ENCODE results near the gene UBE3A.
"Not testable (repeated sequence)": the region's sequence is repeated elsewhere in the genome, so short reads cannot be mapped to it uniquely, and the experiment has no call there.

The UBE3A gene

DNA sequence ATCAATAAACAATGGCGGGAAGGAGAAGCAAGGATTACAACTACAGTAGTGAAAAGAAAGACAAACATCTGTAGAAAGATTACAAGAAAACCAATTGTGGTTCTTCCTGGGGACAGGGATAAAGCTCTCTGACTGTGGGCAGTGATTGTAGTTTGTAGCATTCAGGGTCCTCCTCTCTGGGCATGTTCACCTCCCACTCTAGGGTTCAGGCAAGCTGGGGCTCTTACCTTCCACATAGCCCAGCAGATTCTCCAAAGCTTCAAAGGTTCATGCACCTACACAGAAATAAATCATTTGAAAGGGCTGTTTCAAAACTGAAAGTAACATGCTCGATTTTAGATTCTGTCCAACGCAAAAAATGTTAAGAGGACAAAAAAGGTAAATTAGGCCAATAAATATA is 17.4 kb upstream of the UBE3A start:
- no peak for DNase-seq (ENCODE audit: low read depth, low spot score)
- TF ChIP-seq, protein P1, sequence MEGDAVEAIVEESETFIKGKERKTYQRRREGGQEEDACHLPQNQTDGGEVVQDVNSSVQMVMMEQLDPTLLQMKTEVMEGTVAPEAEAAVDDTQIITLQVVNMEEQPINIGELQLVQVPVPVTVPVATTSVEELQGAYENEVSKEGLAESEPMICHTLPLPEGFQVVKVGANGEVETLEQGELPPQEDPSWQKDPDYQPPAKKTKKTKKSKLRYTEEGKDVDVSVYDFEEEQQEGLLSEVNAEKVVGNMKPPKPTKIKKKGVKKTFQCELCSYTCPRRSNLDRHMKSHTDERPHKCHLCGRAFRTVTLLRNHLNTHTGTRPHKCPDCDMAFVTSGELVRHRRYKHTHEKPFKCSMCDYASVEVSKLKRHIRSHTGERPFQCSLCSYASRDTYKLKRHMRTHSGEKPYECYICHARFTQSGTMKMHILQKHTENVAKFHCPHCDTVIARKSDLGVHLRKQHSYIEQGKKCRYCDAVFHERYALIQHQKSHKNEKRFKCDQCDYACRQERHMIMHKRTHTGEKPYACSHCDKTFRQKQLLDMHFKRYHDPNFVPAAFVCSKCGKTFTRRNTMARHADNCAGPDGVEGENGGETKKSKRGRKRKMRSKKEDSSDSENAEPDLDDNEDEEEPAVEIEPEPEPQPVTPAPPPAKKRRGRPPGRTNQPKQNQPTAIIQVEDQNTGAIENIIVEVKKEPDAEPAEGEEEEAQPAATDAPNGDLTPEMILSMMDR (IDR thresholded peaks at IDR 0.05; ENCODE audit: low read depth, low read length): no peak
- no peak overlapping the region for H3K4me3 ChIP-seq (ENCODE audit: low read depth, low read length)
- in situ Hi-C loops (cut with HindIII; ENCODE audit: low sequenced_read_pairs): no loop called here

DNA sequence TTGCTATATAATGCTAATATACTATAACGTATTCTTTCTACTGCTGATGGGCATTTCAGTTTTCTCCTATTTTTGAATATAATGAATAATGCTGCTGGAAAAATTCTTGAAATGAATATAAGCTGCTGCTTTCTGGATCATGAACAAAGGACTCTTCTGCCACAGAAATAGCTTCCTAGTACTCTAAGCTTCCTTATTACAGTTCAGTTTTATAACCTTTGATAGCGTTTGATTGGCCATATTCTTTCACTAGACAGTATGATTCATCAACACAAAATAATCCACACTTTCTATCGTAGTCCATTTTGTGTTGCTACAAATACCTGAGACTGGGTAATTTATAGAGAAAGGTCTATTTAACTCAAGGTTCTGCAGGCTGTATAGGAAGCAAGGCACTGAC is 16.4 kb upstream of the UBE3A start:
- TF ChIP-seq, protein P1 (IDR thresholded peaks at IDR 0.05; ENCODE audit: low read depth, low read length): no peak
- no peak for DNase-seq (ENCODE audit: low read depth, low spot score)
- in situ Hi-C loops (cut with HindIII; ENCODE audit: low sequenced_read_pairs): no loop called here
- H3K4me3 ChIP-seq (ENCODE audit: low read depth, low read length): no peak overlapping the region

DNA sequence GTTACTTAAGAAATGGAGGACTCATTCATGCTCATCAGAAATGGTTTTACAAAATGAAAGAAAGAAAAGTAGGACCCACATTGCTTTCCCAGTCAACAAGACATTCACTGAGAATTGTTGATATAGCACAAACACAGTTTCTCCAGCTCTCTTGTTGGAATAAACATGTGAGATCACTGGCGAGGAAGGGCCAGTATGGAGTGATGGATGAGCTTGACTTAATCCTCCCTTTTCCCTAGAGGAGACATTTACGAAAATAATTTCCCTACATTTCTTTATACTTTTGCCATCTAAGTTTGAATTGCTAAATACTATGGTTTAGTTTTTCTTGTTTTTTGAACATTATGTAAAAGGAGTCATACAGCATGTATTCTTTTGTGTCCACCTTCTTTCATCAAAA is 15.9 kb upstream of the UBE3A start:
- in situ Hi-C loops (cut with HindIII; ENCODE audit: low sequenced_read_pairs): no loop called here
- DNase-seq (ENCODE audit: low read depth, low spot score): no peak
- H3K4me3 ChIP-seq (ENCODE audit: low read depth, low read length): no peak overlapping the region
- TF ChIP-seq, protein P1 (IDR thresholded peaks at IDR 0.05; ENCODE audit: low read depth, low read length): no peak

DNA sequence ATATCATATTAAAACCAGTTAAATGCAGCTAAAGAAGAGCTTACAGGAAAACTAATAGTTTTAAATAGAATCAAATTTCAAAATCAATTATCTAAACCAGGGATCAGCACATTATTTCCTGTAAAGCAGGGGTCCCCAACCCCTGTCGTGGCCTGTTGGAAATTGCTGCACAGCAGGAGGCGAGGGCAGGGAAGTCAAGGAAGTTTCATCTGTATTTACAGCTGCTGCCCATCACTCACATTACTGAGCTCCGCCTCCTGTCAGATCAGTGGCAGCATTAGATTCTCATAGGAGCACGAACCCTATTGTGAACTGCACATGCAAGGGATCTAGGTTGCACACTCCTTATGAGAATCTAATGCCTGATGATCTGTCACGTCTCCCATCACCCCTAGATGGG is 14.4 kb upstream of the UBE3A start:
- DNase-seq (ENCODE audit: low read depth, low spot score); H3K4me3 ChIP-seq (ENCODE audit: low read depth, low read length); in situ Hi-C loops (cut with HindIII; ENCODE audit: low sequenced_read_pairs): not testable (repeated sequence)

DNA sequence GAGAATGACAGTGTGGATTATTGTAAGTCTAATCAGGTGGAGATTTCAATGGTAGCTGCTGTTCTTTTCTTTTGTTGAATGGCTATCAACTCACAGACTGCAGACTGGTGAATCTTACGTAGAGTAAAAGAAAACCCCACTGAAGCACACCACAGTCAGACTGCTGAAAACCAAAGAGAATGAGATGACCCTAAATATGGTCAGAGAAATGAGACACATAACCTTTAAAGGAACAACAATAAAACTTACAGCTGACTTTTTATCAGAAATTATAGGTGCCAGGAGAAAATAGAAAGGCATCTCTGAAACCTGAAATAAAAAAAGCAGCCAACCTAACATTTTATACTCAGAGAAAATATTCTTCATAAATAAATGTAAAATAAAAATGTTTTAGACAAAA is 12.7 kb upstream of the UBE3A start:
- DNase-seq (ENCODE audit: low read depth, low spot score): no peak
- in situ Hi-C loops (cut with HindIII; ENCODE audit: low sequenced_read_pairs): no loop called here
- no peak overlapping the region for H3K4me3 ChIP-seq (ENCODE audit: low read depth, low read length)
- TF ChIP-seq, protein P1 (IDR thresholded peaks at IDR 0.05; ENCODE audit: low read depth, low read length): no peak

DNA sequence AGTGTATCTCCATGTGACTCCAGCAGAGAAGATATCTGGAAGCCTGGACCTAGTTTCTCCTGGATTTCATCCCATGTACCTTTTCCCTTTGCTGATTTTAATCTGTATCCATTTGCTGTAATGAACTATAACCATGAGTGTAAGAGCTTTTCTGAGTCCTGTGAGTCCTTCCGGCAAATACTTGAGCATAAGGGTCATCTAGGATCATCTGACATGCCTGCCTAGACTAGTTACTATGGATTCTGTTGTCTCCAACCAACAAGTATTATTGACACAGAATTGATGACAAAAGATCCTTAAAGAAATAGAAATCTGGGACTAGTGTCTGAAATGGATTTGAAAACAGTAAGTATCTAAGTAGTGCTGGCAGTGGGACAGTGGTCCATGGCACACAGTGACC is 11.3 kb upstream of the UBE3A start:
- no peak overlapping the region for H3K4me3 ChIP-seq (ENCODE audit: low read depth, low read length)
- no peak for DNase-seq (ENCODE audit: low read depth, low spot score)
- in situ Hi-C loops (cut with HindIII; ENCODE audit: low sequenced_read_pairs): no loop called here
- TF ChIP-seq, protein P1 (IDR thresholded peaks at IDR 0.05; ENCODE audit: low read depth, low read length): no peak

DNA sequence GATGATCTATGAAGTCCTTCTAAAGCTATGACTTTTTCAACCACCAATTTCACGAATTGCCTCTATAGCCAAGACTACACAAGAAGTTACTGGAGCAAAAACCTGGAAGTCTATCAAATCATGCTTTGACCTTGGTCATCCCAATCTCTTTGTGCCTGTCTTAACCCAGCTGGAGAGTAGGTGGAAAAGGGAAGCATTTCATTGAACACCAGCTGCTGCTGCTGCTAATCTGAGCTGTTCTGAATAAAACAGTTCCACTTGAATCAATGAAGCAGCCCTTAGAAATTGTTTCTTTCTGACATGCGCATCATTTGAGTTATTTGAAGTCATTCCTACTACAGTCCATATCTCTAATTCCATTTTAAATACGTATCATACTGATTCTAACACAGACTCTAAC is 7.3 kb upstream of the UBE3A start:
- H3K4me3 ChIP-seq (ENCODE audit: low read depth, low read length): no peak overlapping the region
- in situ Hi-C loops (cut with HindIII; ENCODE audit: low sequenced_read_pairs): no loop called here
- TF ChIP-seq, protein P1 (IDR thresholded peaks at IDR 0.05; ENCODE audit: low read depth, low read length): no peak
- no peak for DNase-seq (ENCODE audit: low read depth, low spot score)

Measured in astrocyte of the spinal cord (primary cell).